NCI-H460 (cell line): Measurements from ENCODE around the gene SPOCK3. TPM values are rescaled to one million over a fixed set of nuclear protein-coding genes. Genes with fewer than 3 reads are reported as not detected.

ENCODE experiments used
- DNase-seq: peaks from one replicate; pipeline ENCODE4 v3.0.0-alpha.2; 2016; ENCODE audit warnings: low read depth; ENCODE audit errors: extremely low read depth
- total RNA-seq: library from RNA; depleted of rRNA; stranded (reverse); fragments of >200 nt; shearing (Covaris generic); gene quantifications from 2 replicates; pipeline ENCODE4 v1.2.3, GENCODE V29; 2014

The SPOCK3 gene
- total RNA-seq, 1 experiment from 2014 or later: 0.20 TPM

DNA sequence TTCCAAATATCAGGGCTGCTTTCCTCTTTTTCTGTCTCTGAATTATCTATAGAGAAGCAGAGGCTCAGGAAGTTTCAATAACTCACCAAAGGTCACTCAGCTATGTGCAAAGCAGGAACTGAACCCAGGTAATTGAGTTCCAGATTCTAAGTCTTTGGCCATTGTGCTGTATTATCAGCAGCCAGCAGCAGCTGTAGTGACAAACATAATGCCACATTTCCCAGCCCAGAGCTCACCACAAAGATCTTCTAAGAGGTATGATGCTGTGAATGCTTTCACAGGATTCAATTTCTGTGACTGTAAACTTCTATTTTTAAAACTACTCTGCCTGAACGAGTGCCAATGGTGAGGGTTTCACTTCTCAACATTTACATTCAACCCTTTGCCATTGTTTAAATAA is 56.4 kb downstream of the SPOCK3 start:
- DNase-seq: no peak

DNA sequence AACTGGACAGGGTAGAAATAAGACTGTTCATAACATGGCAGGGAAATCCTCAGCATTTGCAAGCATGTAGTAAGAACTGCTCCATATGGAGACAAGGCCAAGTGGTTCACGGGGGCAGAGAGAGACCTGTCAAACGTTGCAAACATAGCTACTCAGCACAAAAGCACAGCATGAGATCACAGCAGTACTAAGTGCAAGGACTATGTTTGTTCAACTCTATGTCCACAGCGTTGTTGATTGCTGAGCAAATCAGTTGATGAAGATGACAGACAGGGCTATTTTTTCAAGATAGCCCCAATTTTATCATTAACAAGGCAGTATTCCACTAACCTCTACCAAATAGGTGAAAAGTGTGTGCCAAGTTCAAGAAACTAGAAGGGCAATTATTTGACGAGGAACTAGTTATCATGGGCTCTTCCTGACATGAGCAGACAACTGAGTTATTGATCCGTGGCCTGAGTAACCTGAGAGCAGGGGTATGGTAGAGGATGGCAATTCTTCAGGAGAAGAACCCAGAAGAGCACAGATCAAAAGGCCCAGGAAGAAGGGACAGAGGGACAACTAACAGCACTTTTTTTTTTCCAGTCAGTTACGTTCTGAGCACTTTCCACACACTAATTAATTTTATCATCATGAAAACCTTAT is 57.4 kb downstream of the SPOCK3 start:
- no peak for DNase-seq

DNA sequence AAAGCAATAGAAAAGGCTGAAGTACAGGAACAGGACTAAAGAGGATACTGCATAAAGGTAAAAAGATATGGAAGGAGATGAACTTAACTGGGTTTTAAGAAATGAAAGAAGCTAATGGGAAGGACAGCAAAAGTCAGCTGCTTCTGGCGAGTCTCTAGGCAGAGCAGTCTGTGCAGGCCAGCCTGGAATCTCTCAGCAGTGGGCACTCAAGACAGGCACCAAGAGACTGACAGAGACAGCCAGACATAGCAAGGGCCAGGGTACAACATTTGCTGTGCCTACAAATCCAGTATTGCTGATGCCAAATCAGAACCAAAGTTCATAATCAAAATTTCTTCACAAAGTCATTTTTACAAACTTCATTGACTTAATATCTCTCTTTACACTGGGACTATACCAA is 62.4 kb downstream of the SPOCK3 start:
- DNase-seq: no peak

DNA sequence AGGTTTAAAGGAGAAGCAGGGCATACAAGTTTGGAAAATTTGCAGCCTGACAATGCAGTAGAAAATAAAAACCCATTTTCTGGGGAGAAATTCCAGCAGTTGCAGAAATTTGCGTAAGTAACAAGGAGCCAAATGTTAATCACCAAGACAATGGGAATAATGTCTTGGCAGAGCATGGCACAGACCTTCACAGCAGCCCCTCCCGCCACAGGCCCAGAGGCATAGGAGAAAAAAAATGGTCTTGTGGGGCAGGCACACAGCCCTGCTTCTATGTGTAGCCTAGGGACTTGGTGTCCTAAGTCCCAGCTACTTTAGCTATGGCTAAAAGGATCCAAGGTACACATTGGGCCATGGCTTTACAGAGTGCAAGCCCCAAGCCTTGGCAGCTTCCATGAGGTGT is 65.7 kb downstream of the SPOCK3 start:
- no peak for DNase-seq

GRCh38 chr4:167150587-167150986 is 83.7 kb downstream of the SPOCK3 start:
- DNase-seq: no peak

DNA sequence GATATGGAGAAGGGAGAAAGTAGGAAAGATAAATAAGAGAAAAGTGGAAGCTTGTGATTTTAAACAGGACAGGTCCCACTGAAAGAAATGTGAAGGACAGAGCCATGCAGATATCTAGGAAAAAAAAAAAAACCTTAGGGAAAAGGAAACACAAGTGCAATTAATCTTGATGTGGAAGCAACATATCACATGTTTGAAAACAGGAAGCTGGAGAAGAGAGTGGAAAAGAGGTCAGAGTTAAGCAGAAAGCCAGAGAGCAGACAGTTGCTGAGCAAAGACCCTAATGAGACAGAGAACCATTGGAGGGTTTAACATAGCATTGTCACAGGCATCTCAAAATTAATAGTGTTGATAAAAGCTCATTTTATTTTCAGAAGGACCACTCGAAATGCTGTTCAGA is 89.7 kb downstream of the SPOCK3 start:
- DNase-seq: no peak

DNA sequence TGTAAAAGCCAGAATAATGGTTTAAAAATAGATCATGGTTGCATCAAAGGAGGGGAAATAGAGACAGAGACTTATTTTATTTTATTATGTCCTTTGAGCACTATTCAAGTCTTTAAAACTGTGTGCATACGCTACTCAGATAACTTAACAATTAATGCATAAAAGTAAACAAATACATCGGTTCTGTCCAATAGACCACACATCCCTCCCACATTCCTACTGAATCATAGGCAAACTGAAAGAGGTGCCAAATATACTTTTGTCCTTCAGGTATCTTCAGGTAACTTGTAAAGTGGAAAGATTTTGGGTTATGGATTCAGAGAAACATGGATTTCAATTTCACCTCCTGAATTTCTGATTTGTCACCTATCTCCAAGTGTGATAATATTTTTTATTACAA is 91.3 kb downstream of the SPOCK3 start:
- DNase-seq: no peak

- no peak for DNase-seq
Observed at GRCh38 chr4:167136270-167136669, 98.0 kb downstream of the SPOCK3 start.

DNA sequence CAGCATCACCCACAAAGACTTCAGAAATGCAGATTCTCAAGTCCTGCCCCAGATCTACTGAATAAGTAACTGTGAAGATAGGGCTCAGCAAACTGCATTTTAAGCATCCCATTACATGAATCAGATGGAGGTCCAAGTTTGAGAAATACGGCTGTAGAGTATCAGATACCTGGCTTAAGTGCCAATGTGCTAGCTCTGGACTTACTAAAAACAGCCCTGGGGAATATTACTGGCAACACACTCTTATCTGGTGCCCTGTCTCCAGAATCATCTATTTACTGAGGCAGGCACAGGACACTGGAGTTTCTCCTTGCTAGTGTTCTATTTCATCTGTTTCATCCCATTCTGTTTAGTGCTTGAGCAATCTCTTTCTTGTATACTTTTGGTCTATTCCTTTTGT is 105.1 kb downstream of the SPOCK3 start:
- no peak for DNase-seq

DNA sequence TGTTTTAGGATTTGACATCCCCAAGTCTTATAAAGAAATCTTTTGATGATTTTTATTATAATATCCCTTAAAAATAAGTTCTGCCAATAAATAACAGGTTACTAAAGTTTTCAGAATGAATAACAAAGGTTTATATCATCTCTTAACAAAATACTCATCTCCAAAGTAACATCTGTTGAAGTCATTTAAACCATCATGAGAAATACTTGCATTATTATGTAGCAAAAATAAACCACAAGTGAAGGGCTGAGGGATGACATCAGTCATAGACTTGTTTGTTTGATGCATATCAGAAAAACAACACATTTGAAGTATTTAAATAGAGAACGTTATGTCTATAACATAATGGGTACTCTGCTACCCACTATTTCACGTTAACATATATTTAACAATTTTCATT is 114.9 kb downstream of the SPOCK3 start:
- no peak for DNase-seq

DNA sequence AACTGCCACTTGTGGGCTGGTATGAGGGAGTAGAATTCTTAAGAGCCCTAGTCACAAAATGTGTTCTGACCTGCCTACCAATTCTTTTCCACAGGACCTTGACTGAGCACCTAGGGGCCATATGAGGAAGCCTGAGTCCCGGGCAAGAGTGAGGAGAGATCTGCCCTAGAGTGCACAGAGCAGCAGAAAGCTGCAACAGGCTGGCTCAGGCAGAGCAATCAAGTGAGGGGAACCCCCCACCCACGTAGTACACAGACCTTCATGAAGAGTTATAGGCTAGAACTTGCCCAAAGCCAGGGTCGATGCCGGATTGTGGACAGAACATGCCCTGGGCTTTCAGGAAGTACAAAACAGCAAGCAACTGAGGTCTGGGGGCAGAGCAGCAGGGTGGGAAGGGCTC is 117.0 kb downstream of the SPOCK3 start:
- DNase-seq: no peak

DNA sequence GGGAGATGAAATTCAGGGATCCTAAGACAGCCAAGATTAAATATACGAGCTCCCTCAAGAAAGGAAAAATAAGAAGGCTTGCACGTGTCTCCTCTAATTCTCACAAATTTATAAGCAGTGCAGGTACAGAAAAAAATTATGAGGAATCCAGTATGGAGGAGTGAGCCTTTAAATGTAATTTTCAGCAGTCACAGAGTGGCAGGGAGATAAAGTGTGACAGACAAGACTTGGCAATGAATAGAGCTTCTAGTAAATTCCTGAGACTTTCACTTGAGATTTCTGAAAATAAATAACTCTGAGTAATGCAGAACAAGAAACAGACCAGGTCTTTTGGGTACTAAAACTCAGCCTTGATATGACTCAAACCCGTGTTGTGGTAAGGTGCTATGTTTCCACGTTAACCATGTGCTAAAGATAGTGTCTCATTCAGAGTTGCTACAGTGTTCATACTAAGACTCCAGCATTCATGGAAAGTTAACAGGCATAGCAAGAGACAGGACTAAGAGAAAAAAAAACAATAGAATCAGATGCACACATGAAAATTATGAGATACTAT is 119.8 kb downstream of the SPOCK3 start:
- no peak for DNase-seq

GRCh38 chr4:167111622-167112021 is 122.7 kb downstream of the SPOCK3 start:
- DNase-seq: no peak

DNA sequence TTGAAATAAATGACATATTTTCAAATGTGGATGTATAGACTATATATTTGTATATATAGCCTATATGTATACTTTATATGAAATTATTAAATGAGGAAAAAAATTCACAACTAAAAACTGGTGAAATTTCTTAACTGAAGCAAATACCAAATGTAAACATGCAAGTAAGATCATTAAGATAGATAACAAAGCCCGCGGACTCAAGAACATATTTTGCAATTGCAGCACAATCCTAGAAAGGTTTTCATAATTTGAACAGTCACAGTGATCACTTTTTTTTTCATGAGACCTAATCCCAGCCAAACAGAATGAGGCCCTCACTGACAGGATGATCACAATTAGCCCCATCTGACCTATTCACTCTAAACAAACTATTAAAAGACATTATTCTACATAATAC is 123.2 kb downstream of the SPOCK3 start:
- DNase-seq: no peak

DNA sequence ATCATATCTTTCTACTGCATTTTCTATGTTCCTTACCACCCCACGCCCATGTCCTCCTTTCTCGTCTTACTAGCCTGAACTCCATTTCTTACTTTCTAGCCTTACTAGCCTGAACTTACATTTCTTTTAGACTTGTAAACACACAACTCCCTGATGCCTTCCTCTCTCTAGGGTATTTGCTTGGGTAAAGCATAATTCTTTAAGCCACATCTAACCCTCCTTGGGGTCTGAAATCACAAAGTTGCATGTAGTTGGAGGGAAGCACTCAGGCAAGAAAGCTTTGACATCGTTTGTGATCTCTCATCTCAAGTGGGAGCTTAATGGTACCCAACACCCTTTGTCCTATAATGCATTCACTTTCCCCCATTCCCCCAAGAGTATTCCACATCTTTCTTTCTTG is 124.4 kb downstream of the SPOCK3 start:
- no peak for DNase-seq

DNA sequence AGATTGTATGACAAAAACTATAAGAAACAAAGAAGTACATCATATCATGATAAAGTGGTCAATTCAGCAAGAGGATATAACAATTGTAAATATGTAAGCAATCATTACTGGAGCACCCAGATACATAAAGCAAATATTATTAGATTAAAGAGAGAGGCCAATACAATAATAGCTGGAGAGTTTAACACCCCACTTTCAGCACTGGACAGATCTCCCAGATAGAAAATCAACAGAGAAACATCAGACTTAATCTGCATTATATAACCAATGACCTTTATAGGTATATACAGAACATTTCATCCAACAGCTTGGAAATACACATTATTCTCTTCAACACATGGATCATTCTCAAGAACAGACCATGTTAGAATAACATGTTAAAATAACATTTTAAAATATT is 128.4 kb downstream of the SPOCK3 start:
- DNase-seq: no peak

- no peak for DNase-seq
Observed at GRCh38 chr4:167102475-167102874, 131.8 kb downstream of the SPOCK3 start.

GRCh38 chr4:167101035-167101434 is 133.3 kb downstream of the SPOCK3 start:
- no peak for DNase-seq

DNA sequence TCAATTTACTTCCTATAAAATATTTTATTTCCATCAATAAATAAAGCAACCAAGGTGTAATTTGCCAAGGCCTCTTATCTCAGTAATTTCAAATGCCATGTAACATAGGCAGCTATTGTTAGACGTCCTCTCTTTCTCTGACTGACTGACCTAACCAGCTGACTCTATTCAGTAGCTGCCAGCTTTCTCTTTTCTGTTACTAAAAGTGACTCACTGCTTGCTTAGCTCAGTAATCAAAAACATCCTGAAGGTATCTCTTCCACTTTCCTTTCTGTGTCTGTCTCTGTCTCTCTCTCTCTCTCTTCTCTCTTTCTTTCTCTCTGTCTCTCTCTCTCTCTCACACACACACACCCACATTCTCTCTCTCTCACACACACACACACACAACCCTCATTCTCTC is 134.2 kb downstream of the SPOCK3 start:
- no peak for DNase-seq

DNA sequence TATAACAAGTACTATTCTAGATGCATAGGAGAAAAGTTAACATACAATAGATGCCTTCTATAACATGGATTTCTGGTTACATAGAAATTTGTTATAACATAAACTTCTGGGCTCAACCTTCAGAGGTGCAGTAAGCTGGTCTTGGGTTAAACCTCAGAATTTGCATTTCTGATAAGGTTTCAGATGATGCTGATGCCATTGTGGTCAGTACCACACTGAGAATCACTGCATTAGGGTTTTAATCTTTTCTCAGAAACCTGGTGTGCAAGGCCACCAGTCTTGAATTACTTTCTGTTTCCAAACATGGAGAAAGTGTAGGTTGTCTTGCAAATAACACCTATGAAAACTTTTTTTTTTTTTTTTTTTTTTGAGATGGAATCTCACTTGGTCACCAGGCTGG is 146.2 kb downstream of the SPOCK3 start:
- DNase-seq: no peak

GRCh38 chr4:167084321-167084720 is 150.0 kb downstream of the SPOCK3 start:
- DNase-seq: no peak

DNA sequence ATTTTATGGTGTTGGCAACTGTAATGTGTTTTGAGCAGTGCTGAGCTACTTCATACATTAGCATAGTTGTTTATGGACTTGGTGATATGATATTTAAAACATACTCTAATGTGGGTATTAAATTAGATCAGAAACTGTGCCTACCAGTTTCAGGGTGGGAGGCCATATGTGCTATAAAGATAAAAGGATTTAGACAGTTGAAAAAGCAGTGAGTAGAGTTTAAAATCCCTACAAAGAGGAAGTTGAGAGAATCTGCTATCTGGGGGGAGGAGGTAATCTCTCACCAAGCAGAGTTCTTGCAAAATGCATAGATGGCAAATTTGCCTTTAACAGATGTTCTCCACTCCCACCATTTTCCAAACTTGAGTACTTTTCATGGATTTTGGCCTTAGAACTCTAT is 154.5 kb downstream of the SPOCK3 start:
- no peak for DNase-seq

GRCh38 chr4:167052631-167053091 is 181.6 kb downstream of the SPOCK3 start:
- no peak for DNase-seq
